GM13976 (cell line): ENCODE results near the gene SPACA6.
"Not testable (repeated sequence)": the region's sequence is repeated elsewhere in the genome, so short reads cannot be mapped to it uniquely, and the experiment has no call there.

ENCODE experiments used
- DNase-seq: peaks from one replicate; pipeline ENCODE4 v3.0.0; 2012; ENCODE audit warnings: low spot score
- CTCF ChIP-seq: IDR thresholded peaks from 2 replicates; pipeline ENCODE4 v1.5.1; 2012; ENCODE audit warnings: borderline replicate concordance, mild to moderate bottlenecking; ENCODE audit not compliant: insufficient read depth; ENCODE audit errors: extremely low read depth, missing control alignments, control extremely low read depth
- in situ Hi-C: fragments of 300-500 bp; cut with MboI; formaldehyde crosslinking; loops from one replicate; pipeline ENCODE4 v1.12.0; 2022; ENCODE audit warnings: low sequenced_read_pairs, mixed read lengths, inconsistent platforms; ENCODE audit not compliant: unreplicated experiment

SPACA6 gene

GRCh38 chr19:51733742-51734522 is 40.8 kb downstream of the SPACA6 start:
- no peak for DNase-seq
- no peak for TF ChIP-seq CTCF
- in situ Hi-C loops: no loop called here

- no peak for TF ChIP-seq CTCF
- in situ Hi-C loops: no loop called here
- no peak for DNase-seq
Observed at GRCh38 chr19:51735759-51736449, 42.8 kb downstream of the SPACA6 start.

GRCh38 chr19:51737389-51737788 is 44.3 kb downstream of the SPACA6 start:
- no peak for TF ChIP-seq CTCF
- no peak for DNase-seq
- in situ Hi-C loops: no loop called here

GRCh38 chr19:51737924-51738323 is 44.8 kb downstream of the SPACA6 start:
- TF ChIP-seq CTCF: no peak
- no peak for DNase-seq
- in situ Hi-C loops: no loop called here

GRCh38 chr19:51738523-51738922 is 45.4 kb downstream of the SPACA6 start:
- DNase-seq, in situ Hi-C loops: not testable (repeated sequence)

GRCh38 chr19:51739466-51740213 is 46.5 kb downstream of the SPACA6 start:
- no peak for DNase-seq
- in situ Hi-C loops: no loop called here
- TF ChIP-seq CTCF: no peak
